ENCODE results near the gene FXYD6.

FXYD6 gene

DNA sequence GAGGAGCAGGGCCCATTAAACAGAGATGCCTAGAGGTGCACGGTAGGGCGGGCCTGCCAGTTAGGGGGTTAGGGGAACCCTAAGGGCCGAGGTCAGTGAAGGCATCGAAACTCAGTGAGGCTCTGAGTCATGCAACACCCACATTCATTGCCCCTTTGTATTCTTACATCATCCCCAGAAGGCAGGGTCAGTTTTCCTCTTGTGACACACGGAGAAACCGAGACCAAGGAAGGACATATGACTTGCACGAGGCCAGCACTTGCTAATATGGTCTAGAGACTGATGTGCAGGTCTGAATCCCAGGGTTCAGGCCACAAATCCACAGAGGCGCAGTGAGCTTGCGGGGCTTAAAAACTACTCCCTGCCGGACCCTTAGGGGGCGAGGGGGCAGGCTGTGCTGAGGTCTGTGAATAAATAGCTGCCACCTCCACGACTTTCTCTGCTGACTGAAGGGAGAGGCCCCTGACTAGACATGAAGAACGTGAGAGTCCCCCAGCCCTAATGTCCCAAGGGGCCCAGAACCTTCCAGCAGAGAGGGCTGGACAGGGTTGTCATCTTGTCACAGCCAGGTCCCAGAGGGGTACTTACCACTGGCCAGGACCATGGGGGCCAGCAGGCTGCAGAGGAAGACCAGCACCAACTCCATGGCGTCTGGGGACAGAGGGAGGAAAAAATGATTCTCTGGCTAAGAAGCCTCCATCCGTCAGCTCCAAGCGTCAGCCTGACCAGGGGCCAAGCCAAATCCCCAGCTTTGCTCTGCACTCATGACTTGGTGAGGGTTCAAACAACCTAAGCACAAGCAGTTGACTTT lies 34.1 kb downstream of the FXYD6 start:
- DNase-seq, result no peak

DNA sequence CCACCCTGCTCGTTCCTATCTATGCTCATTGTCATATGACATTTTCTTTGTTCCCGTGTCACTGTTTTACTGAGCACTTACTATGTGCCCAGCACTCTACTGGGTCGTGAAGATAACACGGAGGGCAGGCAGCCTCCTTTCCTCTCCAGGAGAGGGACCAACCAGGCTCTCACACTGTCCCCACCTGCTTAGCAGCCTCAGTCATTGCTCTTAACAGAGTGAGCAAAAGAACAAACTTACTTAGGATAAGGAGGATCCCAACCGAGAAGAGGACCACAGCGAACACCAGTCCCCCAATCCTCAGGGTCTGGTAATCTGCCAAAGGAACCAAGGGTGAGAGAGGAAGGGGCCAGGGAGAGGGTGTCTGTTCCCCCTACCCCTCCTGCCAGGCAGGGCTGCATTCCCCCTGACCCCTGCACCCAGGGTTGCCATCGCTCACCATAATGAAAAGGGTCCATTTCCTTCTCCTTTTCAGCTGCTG lies 34.9 kb downstream of the FXYD6 start:
- DNase-seq, result no peak

DNA sequence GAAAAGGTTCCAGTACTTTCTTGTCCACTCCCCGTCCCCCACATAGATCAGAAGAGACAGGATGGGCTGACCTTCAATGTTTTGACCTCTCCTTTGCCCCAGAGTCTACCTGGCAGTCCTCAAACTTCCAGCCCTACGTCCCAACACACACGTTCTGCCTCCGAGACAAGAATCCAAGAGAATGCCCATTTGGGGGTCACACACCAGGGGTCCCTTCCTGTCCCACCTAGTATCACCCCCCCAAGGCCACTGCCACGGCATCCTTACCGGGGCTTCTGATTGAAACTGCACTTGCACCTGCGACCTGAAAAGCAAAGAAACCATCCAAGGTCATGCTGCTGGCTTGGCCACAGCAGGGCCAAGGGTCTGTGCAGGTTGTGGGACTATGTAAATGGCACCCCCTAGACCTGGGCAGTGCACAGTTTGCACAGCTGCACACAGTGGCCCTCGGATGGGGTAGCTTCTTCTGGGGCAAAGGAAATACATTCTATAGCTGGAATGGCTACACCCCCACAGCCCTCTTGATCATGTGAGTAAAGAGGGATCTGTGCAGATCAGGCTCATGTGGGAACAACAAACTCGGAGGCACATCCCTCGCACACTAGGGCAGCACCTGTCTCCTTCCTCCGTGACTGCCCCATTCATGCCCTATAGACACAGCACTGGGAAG lies 35.4 kb downstream of the FXYD6 start:
- DNase-seq, result no peak

DNA sequence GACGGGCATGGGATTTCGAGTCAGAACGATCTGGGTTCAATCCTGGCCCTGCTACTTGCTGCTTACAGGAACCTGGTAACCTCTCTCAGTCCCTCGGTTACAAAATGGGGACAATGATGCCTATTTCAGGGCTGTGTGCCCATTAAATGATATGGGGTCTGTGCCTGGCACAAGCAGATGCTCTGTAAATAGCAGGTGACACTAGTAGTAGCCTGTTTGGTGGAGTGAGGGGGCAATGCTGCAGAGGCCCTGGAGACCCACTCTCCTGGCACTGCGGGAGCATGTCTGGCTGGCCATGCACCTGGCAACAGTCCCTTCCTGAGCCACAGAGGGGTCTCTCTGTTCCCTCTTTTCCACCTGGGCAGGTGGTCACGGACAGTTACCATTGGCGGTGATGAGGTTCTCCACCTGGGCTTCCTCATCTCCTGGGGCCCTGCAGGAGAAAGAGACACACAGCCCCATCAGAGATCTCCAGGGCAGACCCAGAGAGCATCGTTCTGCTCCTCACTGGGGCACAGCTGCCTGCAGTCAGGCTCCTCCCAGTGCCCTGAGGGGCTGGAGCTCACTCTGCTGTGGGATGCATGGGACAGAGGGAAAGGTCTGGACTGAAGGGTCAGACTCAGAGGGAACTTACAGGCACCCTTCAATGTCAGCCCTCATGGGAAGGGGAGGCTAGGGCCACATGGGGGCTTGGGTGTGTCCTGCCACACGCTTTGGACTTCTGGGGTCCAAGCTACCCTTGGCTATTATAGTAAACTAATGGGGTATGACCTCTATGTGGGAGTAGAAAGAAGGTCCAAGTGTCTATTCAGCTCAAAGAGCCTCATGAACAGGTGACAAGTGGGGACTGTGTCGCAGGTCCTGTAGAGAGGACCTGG lies 36.3 kb downstream of the FXYD6 start:
- no peak for DNase-seq

DNA sequence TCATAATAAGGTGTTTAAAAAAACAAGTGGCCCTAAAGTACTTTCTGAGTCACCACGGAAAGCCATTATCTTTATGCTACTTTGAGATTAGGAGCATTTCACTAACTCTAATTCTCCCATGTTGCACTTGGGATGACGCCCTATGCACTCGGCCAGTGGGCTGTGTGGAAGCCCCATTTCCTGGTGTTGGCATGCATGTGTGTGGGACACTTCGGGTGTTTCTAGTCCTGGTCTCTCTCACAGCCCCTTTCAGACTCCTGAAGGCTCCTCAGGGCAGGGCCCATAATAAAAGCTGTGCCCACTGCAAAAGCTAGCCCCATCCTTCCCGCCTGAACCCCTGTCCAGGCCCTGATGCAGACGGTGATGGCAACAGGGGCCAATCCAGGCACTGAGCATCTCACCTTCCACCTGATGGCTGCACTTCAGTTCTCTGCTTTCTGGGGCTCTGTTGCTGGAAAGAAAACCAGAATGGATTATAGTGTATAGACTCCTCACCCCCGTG lies 37.0 kb downstream of the FXYD6 start:
- no peak for DNase-seq

DNA sequence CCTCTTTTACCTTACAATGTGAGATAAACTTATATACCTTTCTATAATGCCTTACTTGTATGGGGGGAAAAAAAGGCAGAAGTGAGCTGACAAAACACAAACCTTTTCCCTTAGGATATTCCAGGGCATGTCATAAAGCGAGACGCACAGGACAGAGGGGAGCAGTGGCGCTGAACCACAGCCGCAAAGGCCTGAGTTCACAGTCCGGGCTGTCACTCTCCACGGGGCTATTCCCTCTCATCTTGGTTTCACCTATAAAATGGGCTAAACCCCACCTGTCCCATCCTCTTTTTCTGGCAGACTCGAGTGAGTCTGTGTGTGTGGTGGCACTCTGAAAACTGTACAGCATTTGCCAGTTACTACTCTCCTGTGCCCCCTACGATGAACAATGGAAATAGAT lies 37.6 kb downstream of the FXYD6 start:
- DNase-seq, result no peak

DNA sequence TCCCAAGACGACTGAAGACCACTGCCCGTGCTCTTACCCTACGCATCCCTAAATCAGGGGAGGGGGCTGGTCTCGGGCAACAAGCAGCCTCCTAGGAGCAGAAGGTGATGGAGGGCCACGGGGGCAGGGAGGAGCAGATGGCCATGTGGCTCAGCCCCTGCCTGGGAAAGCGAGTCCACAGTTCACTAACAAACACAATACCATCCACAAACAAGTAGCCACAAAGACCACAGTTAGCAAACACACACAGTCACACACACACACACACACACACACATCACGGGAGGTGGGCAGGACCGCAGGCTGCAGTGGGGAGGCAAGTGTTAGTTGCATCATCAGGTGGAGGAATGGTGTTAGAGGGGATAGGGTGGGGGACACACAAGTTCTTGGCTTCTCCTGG lies 38.7 kb downstream of the FXYD6 start:
- DNase-seq, result no peak

DNA sequence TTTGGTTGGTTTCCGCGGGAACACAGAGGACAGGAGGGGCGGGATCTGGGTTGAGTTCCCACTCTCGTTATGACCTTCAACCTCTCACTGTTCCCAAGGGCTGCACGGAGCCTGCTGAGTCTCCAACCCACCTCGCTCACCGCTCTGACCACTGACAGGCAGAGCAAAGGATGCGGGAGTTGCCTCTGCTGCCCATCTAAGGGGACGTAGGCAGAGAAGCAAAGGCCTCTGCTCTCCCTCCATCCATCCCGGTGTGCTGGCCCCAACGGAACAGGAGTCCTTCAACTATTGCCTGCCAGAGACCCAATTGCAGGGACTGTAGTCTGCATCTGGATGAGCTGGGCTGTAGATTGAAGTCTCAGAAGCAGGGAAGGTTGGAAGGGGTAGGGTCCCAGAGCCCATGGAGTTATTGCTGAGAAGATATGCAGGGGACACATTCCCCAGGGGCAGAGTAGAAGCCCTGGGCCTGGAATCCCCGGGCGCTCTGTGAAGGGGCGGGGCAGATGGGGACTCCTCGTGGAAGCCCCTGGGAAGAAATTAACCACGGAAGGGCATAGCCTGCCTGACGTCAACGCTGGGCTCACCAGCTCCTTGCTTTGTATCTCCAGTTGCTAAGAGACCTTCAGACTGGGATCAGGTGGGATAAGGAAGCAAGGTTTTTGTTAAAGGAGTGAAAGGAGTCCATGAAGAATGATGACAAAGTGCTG lies 39.2 kb downstream of the FXYD6 start:
- no peak for DNase-seq

DNA sequence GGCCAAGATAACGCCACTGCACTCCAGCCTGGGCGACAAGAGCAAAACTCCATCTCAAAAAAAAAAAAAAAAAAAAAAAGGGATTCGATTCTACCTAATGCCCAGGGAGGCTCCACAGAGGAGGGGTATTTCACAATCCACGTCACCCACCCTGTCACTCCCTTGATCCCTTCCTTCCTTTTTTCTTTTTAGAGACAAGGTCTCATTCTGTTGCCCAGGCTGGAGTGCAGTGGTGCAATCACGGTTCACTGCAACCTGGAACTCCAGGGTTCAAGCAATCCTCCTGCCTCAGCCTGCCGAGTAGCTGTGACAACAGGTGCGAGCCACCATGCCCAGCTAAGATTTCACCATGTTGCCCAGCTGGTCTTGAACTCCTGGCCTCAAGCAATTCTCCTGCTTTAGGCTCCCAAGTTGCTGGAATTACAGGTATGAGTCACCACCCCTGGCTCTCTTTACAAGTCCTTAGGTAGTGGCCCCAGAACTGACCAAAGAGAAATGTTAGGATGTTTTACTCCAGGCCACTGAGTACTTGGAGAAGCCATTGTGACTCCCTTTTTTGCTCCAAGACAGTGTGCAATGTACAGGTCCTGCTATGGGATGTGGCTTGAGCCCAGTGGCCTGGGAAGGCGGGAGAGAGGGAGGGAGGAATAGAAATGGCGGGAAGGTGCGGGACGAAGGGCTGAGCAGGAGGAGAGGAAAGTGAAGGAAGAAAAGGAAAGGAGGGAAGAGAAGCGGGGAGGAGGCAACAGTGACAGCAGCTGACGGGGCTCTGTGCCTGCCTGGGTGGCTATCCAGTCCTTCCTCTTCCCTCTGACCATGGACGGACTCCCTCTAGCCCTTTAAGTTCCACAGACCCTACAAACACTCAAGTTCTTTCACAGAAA lies 40.1 kb downstream of the FXYD6 start:
- no peak for DNase-seq

DNA sequence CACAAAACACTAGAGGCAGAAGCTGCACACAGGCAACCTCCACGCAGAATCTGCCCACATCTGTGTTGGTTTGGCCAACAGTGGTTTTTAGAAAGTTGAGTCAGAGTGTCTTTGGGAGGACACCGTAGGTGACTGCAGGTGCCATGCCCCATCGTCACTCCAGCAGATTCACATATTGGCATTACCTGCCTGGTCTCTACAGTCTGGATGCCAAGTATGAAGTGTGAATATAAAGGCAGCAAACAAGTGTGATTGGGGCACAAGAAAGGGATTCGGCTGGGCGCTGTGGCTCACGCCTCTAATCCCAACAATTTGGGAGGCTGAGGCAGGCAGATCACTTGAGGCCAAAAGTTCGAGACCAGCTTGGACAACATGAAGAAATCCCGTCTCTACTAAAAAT lies 40.9 kb downstream of the FXYD6 start:
- DNase-seq, result no peak

DNA sequence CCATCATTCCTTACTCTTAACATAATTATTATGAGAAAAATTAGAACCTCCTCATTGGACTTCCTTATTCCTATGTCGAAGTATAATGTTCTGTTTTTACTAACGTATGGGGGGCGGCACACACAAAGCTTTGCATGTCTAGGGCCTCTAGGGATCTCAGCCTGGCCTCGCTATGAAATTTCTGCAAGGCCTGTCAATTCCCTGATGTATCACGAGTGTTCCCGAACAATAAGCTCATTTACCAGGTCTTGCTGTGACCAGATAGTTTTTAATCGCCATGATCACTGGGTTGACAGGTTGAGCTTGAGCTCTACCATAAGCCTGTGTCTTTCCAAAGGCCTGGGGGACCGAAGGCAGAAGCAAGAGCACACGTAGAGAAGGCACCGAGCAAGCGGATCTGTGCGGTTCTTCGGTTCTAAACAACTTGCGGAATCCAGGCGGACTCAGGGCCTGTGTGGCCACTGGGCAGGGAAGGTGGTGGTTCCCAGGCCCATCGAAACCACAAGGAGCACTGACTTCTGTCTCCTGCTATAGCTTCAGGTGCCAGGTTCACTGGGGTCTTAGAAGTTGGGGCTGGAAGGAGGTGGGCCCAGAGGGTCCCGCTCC lies 41.5 kb downstream of the FXYD6 start:
- DNase-seq, result no peak

DNA sequence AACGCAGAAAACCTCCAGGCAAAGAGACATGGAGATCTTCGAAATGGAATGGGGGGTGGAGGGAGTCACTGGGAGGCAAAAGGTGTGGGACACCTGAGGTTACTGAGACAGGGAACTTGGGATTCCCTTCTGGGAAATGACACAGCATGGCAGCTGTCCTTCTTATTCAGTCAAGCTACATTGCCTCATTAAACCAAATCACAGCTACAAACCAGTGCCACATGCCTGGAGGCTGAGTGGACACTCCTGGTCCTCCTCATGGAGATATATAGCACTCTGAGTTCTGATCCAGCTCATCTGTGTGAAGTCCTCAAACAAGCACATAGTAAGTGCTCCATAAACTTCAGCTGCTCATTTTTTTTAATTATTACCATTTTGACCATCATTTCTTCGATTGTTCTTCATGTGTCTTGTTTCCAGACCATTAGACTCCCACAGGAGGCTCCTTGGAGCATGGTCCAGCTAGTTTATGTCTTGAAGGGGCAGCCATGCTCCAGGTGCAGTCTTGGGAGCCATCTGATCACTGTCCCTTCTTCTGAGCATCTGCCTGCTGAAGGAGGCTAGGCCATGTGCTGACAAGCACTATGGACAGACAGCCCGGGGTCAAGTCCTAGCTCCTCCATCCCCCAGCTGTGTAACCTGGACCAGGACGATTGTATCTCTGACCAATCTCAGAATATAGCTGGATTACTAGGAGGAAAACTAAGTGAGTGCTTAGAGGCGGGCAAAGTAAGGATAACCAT lies 42.2 kb downstream of the FXYD6 start:
- DNase-seq, result no peak

DNA sequence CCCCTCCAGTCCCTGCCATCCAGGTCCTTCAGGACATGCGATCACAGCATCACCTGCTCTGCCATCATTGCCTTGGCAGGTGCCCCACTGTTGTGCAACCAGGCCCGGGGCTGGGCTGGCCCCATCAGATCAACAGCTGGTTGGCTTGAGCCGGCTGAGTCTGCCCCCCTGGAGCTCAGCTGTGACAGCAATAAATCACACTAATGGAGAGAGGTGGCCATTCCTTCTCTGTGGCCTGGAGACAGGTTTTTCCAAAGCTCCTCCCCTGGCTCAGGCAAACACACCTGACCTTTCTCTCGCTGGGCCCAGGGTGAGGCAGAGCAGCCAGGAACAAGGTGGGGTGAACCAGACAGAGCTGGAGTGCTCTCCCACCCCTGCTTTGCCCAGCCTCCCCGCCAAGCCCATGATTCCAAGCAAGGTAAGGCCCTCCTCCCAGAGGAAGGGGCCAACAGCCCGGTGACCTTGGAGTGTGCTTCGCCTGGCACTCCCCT lies 43.0 kb downstream of the FXYD6 start:
- no peak for DNase-seq

DNA sequence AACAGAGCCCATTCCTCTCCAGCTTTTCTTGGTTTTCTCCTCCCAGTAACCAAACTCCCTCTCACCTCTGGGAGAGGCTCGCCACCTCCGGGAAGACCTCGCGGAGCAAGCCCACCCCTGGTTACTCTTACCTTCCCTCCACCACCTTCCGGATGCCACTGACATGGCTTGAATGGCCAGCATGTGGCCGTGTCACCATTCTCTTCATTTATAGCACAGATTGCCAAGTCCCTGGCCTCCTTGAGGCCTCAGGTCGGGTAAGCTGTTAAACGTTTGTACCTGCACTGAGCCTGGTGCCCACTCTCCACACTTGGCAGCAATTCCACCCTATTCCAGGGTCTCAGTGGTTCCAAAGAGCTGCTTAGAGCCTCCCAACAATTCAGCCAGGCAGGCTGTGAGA lies 43.9 kb downstream of the FXYD6 start:
- DNase-seq, result no peak

DNA sequence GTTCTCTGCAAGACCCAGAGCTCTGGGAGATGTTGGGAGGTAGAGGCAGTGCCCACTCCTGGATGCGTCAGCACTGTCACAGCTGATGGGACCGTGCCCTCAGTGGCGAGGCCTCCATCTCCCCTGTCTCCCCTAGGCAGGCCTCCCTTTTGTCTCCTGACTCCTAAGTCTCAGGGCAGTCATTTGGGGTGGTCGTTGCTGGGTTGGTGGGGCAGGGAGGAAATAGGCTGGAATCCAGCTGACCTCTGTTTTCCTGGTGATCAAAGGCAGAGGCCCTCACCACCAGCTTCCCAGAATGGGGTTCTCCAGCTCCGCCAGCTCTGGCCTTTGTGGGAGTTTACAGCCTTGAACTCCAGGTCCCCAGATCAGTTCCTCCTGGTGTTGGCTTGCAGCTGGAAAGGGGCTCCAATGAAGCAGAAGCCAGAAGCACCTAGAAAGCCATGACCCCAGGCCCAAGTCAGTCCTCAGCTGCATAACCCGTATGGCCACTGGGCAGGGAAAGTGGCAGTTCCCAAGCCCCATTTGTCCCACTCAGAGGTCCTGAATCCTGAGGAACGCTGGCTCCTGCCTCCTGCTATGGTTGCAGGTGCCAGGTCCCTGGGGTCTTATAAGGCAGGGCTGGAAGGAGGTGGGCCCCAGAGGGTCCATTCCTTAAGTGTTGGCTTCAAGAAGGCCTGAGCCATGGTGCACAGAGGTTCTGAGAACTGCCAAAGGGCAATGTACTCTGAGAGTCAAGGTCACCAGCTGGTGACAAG lies 44.6 kb downstream of the FXYD6 start:
- no peak for DNase-seq

DNA sequence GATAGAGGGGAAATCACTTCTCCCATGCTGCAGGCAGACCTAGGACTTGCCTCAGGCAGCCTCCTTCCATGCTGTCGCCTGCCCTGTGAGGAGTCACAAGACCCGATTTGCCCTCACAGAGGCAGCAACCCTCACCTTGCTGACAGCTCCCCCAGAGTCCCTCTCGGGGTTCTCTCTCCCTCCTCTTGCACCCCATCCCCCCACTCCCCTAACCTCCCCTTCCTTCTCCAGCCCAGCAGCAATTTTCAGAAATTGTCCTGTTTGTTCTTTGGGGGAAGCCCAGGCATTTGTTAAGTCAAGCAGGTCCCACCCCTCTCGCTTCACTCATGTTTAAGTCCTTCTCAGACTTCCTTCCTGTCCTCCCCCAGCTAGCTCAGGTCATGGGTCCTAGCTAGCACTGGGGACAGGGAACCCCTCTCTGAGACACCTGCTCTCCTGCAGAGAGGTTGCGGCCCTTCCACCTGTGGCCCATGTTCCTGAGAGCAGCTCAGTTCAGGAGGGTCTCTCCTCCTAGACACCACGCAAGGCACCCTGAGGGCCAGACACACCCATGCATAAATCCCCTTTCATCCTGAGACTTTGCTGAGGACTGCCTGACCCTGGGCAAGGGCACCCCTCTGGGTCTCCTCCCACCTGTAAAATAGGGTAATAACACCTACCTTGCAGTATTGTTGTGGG lies 45.6 kb downstream of the FXYD6 start:
- no peak for DNase-seq

DNA sequence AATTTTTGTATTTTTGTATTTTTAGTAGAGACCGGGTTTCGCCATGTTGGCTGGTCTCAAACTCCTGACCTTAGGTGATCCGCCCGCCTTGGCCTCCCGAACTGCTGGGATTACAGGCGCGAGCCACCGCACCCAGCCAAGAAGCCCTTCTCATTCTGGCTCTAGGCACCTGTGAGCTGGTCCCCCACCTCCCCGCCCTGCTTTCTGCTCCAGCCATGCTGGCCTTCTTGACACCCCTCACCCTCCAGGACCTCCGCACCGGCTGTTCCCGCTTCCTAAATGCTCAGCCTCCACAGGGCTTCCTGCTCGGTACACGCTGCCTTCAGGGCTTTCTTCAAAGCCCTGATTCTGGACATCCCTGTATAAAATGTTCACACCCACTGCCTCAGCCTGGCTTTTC lies 46.4 kb downstream of the FXYD6 start:
- DNase-seq, result no peak

DNA sequence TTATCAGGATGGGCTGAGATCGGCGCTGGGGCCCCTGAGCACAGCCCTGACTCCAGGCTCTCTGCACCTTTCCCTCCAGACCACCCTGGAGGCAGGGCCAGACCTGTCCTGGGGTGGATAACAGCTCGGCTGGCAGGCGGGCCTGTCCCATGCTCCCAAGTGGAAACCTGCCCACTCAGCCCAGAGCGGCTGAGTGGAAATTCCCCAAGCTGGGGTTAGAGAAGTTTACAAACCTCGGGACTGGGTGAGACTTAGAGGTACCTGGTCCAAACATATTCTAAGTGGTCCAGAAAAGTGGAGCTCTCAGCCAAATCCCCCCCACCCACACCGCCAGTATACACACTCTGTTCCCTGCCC lies 47.1 kb downstream of the FXYD6 start:
- no peak for DNase-seq
